ENCODE measurements around the gene GALNT10. TPM values are rescaled to one million over a fixed set of nuclear protein-coding genes. Genes with fewer than 3 reads are reported as not detected.
A peak's percentile ranks its signal among the peaks of the same experiment; 100 is the strongest.

GALNT10 gene
- polyA plus RNA-seq, 2 of the 4 experiments (the other 2 are of a cell fraction), result 110 to 156 TPM

GRCh38 chr5:154194345-154195329 lies 4.1 kb downstream of the GALNT10 start:
- ATAC-seq (no peak), FAIRE-seq (no peak), DNase-seq (ENCODE audit: low read depth in 1 of 2, low spot score in 1 of 2) (no peak)
- TF ChIP-seq NPAS2 (CRISPR knock-in tag; IDR thresholded peaks at IDR 0.05; ENCODE audit: borderline replicate concordance) (no peak), CTCF (IDR thresholded peaks at IDR 0.05) (no peak), ZNF302 (CRISPR knock-in tag; IDR thresholded peaks at IDR 0.05) (no peak), HOXB5 (CRISPR knock-in tag; IDR thresholded peaks at IDR 0.05) (no peak), CEBPB (IDR thresholded peaks at IDR 0.05) (no peak), TP53 (CRISPR knock-in tag; IDR thresholded peaks at IDR 0.05) (no peak), POLR2A (IDR thresholded peaks at IDR 0.05; ENCODE audit: low read length) (no peak), RARB (CRISPR knock-in tag; IDR thresholded peaks at IDR 0.05) (no peak), ESRRA (IDR thresholded peaks at IDR 0.05; ENCODE audit: borderline replicate concordance, low read length) (no peak)
- ChIA-PET POLR2A (no interaction called here), CTCF (interaction anchor here (0.9 to 7.0 kb wide), 5 partner anchors 15 to 210 kb away, joined by 3 to 46 read pairs (median 9); no protein-coding TSS in a partner anchor)
- no peak overlapping the region for H3K4me3 ChIP-seq
- peak overlapping the region; percentile 24 to 96; a peak in 3 of 6 replicates for H3K27ac ChIP-seq
- H3K4me1 ChIP-seq, result peaks cover 70% of the 10 kb centered on the region
- WGBS (ENCODE audit: missing lambda C conversion rate), result 69% methylated on average over 8 of the region's 8 CpGs
- no peaks in the 10 kb centered on the region for H3K9me3 ChIP-seq
- H3K4me2 ChIP-seq, result peak overlapping the region; percentile 100

GRCh38 chr5:154196281-154196680 lies 5.7 kb downstream of the GALNT10 start:
- Histone ChIP-seq H3K4me1 (peaks cover 87% of the 10 kb centered on the region), H3K27ac (peak overlapping the region; percentile 90 to 93), H3K4me2 (peak overlapping the region; percentile 87), H3K4me3 (no peak overlapping the region), H3K9me3 (no peaks in the 10 kb centered on the region)
- ChIA-PET POLR2A (interaction anchor here (0.9 kb wide), 1 partner anchor 10 kb away, joined by 3 read pairs; no protein-coding TSS in a partner anchor), CTCF (interaction anchor here (1.1 to 5.4 kb wide), 12 partner anchors 11 to 207 kb away, joined by 3 to 51 read pairs (median 8); no protein-coding TSS in a partner anchor)
- TF ChIP-seq NFE2L2 (conservative IDR thresholded peaks at IDR 0.05; ENCODE audit: low read length) (no peak; the same call in 1 of the 2 replicates), USF2 (IDR thresholded peaks at IDR 0.05) (no peak), RFX5 (IDR thresholded peaks at IDR 0.05) (no peak), REST (IDR thresholded peaks at IDR 0.05) (no peak), HOXA7 (CRISPR knock-in tag; IDR thresholded peaks at IDR 0.05) (no peak), MAFK (IDR thresholded peaks at IDR 0.05; ENCODE audit: partially characterized antibody) (no peak), PBX3 (IDR thresholded peaks at IDR 0.05) (no peak), EHF (CRISPR knock-in tag; IDR thresholded peaks at IDR 0.05) (no peak)
- FAIRE-seq (no peak), DNase-seq (ENCODE audit: low read depth in 1 of 2, low spot score in 1 of 2) (no peak), ATAC-seq (no peak)
- WGBS (ENCODE audit: missing lambda C conversion rate), result 100% methylated on average over 1 of the region's 1 CpG
